Common myeloid progenitor, CD34-positive (primary cell): Measurements from ENCODE around the gene ASPG.

Source experiments
- CTCF ChIA-PET: fragments of 350-600 bp; sonication (Branson Sonifier 250); formaldehyde crosslinking; loops from one replicate; lab custom pipeline; 2021; ENCODE audit warnings: antibody characterized with exemption; lab: Charles Lee
- POLR2A ChIA-PET: fragments of 350-600 bp; sonication (Branson Sonifier 250); formaldehyde crosslinking; loops from one replicate; lab custom pipeline; 2021; ENCODE audit warnings: antibody characterized with exemption; lab: Charles Lee
- DNase-seq, 3 donors: peaks; one replicate each; pipeline versions ENCODE4 v3.0.0 to v3.0.0-alpha.2; 2013
- H3K27ac ChIP-seq, 2 experiments: 1 replicate in 1 of 2; 2 replicates in 1 of 2; pipeline ENCODE4 v1.7.0; 2013; ENCODE audit warnings: inconsistent platforms in 2 of 2, low read length in 2 of 2, mild to moderate bottlenecking in 2 of 2, low read depth in 1 of 2, moderate library complexity in 1 of 2; ENCODE audit not compliant: severe bottlenecking in 2 of 2, insufficient read depth in 1 of 2, poor library complexity in 1 of 2
- H3K27me3 ChIP-seq, 5 experiments: replicated peaks in 2 of 5; 1 replicate in 3 of 5; 2 replicates in 2 of 5; pipeline versions ENCODE4 v1.6.1 to v1.7.0; 2013; ENCODE audit warnings: low read length in 4 of 5, mild to moderate bottlenecking in 2 of 5, moderate library complexity in 2 of 5, inconsistent platforms in 1 of 5; ENCODE audit not compliant: insufficient read depth in 5 of 5, control insufficient read depth in 4 of 5
- H3K36me3 ChIP-seq, 4 experiments: 1 replicate in 2 of 4; 2 replicates in 2 of 4; pipeline versions ENCODE4 v1.6.1 to v1.7.0; 2013; ENCODE audit warnings: low read length in 3 of 4, control low read depth in 1 of 4, mild to moderate bottlenecking in 1 of 4; ENCODE audit not compliant: control insufficient read depth in 4 of 4, insufficient read depth in 4 of 4
- H3K4me1 ChIP-seq, 4 experiments: 1 replicate in 3 of 4; 2 replicates in 1 of 4; pipeline versions ENCODE4 v1.6.1 to v1.7.1; 2013; ENCODE audit warnings: low read length in 3 of 4, mild to moderate bottlenecking in 3 of 4, control low read depth in 1 of 4, inconsistent platforms in 1 of 4, moderate library complexity in 1 of 4; ENCODE audit not compliant: control insufficient read depth in 4 of 4, insufficient read depth in 4 of 4; ENCODE audit errors: control extremely low read depth in 1 of 4
- H3K4me3 ChIP-seq, 7 experiments: 1 replicate in 4 of 7; 2 replicates in 3 of 7; pipeline versions ENCODE4 v1.5.1 to v1.7.0; 2013; ENCODE audit warnings: mild to moderate bottlenecking in 7 of 7, low read length in 6 of 7, moderate library complexity in 6 of 7, inconsistent platforms in 2 of 7, low read depth in 2 of 7, control low read depth in 1 of 7; ENCODE audit not compliant: insufficient read depth in 4 of 7, control insufficient read depth in 1 of 7; ENCODE audit errors: extremely low read depth in 1 of 7
- H3K9me3 ChIP-seq, 5 experiments: 1 replicate in 4 of 5; 2 replicates in 1 of 5; pipeline versions ENCODE4 v1.6.1 to v1.7.1; 2013; ENCODE audit warnings: low read length in 4 of 5, mild to moderate bottlenecking in 2 of 5, inconsistent platforms in 1 of 5, low read depth in 1 of 5, moderate library complexity in 1 of 5; ENCODE audit not compliant: control insufficient read depth in 4 of 5, insufficient read depth in 2 of 5; ENCODE audit errors: control extremely low read depth in 1 of 5
- WGBS: methylation state at CpG from one replicate; pipeline ENCODE4 v1.1.5; 2013; ENCODE audit not compliant: insufficient coverage; 5-methylcytosine and 5-hydroxymethylcytosine counted together

Gene ASPG

DNA sequence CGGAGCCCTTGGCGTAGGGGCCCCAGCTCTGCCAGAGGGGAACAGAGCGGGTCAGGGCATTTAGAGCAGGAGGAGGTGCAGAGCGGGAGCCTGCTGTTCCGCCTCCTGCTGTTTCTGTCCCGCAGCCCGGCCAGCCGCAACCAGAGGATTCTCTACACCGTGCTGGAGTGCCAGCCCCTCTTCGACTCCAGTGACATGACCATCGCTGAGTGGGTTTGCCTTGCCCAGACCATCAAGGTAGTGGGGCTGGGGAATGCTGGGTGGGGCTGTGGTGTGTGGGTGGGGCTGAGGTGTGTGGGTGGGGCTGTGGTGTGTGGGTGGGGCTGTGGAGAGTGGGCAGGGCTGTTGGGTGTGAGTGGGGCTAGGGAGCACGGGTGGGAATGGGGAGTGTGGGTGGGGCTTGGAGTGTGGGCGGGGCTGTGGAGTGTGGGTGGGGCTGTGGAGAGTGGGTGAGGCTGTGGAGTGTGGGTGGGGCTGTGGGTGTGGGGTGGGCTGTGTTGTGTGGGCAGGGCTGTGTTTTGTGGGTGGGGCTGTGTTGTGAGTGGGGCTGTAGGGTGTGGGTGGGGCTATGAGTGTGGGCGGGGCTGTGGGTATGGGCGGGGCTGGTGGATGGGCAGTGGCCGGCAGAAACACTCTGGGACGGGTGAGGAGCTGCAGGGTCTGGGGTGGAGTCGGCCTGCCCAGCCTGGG is 8.0 kb downstream of the ASPG start:
- CTCF ChIA-PET = interaction anchor here (0.8 to 2.3 kb wide), 13 partner anchors 9 to 480 kb away, joined by 3 to 21 read pairs (median 3); partner anchors contain the start of gene ASPG
- POLR2A ChIA-PET = no interaction called here
- H3K27ac ChIP-seq = no peak overlapping the region
- H3K4me3 ChIP-seq = no peak overlapping the region
- peaks cover 0 to 5% (median 1%) of the 10 kb centered on the region in 4 experiments for H3K4me1 ChIP-seq
- H3K36me3 ChIP-seq = no peaks in the 10 kb centered on the region
- peak in 1 of 3 donors; percentile 26 for DNase-seq
- H3K9me3 ChIP-seq = no peaks in the 10 kb centered on the region
- no peaks in the 10 kb centered on the region for H3K27me3 ChIP-seq
- WGBS = 63% methylated on average over 14 of the region's 18 CpGs

DNA sequence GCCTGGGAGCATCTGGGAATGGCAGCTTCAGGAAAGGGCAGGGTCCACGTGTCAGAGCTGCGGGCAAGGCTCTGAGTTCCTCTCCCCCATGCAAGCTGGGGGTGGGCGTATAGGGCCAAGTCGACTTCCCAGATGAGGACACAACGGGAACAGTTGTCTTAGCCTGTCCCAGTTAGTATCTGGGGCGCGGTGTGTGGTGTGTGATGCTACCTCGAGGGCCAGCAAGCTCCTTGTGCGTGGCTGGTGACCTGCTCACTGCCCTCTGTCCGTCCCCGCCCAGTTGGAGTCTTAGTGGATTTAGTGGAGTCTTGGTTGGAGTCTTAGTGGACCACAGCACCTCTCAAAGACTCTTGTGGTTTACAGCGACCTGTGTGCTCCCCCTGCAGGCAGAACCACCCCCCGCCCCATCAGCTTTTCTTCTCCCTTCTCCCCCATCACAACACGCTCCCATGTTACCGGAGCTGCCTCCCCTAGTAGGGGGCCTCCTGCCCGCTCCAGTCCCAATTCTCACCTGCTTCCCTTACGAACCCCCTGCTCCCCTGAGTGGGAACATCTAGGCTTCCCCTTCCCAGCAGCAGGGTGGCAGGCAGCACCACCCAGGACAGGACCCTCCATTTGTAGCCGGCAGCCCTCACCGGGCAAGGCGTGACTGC is 8.7 kb downstream of the ASPG start:
- 54% methylated on average over 16 of the region's 20 CpGs for WGBS
- POLR2A ChIA-PET = interaction anchor here (0.6 kb wide), 1 partner anchor 552 kb away, joined by 3 read pairs; no protein-coding TSS in a partner anchor
- Histone ChIP-seq H3K4me1 (peaks cover 0 to 5% (median 1%) of the 10 kb centered on the region in 4 experiments), H3K4me3 (no peak overlapping the region), H3K27me3 (no peaks in the 10 kb centered on the region), H3K9me3 (no peaks in the 10 kb centered on the region), H3K36me3 (no peaks in the 10 kb centered on the region), H3K27ac (no peak overlapping the region)
- DNase-seq = no peak
- CTCF ChIA-PET = interaction anchor here (0.8 to 2.3 kb wide), 12 partner anchors 9 to 471 kb away, joined by 3 to 21 read pairs (median 3); partner anchors contain the start of gene ASPG

DNA sequence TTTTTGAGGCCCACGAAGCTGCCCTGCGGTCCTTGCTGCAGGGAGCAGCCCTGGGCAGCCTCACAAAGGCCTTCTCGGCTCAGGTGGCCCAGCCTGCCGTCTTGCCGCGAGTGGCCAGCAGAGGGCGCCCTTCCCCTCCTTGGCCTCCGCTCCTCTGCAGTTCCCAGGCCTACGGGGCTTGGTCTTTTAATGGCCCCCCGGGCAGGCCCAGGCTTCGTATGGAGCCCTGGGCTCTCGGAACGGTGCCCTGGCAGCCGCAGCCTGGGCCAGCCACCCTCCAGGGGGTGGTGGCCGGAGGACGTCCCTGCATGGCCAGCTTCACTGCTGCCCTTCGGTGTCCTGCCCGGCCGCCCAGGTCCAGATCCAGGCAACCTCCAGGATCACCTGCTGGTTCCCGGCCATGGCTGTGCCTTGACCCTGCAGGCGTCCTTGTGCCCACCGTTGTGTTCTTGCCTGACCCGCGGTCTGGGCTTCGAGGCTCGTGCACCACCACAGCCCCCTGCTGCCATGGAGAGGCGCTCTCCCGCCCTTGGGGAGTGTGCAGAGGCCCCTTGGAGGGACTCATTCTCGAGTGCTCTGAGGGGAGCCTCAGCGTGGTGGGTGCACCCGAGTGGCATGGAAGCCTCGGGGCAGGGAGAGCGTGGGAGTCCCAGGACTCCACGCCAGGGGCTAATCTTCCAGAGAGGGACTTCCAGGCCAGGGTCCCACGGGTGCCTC is 9.4 kb downstream of the ASPG start:
- H3K27ac ChIP-seq = no peak overlapping the region
- H3K27me3 ChIP-seq = no peaks in the 10 kb centered on the region
- no peaks in the 10 kb centered on the region for H3K36me3 ChIP-seq
- ChIA-PET POLR2A (interaction anchor here (0.6 kb wide), 1 partner anchor 552 kb away, joined by 3 read pairs; no protein-coding TSS in a partner anchor), CTCF (interaction anchor here (0.9 to 2.3 kb wide), 7 partner anchors 9 to 470 kb away, joined by 3 to 21 read pairs (median 3); partner anchors contain the start of gene ASPG)
- WGBS = 50% methylated on average over 35 of the region's 35 CpGs
- no peaks in the 10 kb centered on the region for H3K9me3 ChIP-seq
- H3K4me3 ChIP-seq = no peak overlapping the region
- peaks cover 0 to 5% (median 1%) of the 10 kb centered on the region in 4 experiments for H3K4me1 ChIP-seq
- DNase-seq = peak; percentile 55 to 78 (median 71)

DNA sequence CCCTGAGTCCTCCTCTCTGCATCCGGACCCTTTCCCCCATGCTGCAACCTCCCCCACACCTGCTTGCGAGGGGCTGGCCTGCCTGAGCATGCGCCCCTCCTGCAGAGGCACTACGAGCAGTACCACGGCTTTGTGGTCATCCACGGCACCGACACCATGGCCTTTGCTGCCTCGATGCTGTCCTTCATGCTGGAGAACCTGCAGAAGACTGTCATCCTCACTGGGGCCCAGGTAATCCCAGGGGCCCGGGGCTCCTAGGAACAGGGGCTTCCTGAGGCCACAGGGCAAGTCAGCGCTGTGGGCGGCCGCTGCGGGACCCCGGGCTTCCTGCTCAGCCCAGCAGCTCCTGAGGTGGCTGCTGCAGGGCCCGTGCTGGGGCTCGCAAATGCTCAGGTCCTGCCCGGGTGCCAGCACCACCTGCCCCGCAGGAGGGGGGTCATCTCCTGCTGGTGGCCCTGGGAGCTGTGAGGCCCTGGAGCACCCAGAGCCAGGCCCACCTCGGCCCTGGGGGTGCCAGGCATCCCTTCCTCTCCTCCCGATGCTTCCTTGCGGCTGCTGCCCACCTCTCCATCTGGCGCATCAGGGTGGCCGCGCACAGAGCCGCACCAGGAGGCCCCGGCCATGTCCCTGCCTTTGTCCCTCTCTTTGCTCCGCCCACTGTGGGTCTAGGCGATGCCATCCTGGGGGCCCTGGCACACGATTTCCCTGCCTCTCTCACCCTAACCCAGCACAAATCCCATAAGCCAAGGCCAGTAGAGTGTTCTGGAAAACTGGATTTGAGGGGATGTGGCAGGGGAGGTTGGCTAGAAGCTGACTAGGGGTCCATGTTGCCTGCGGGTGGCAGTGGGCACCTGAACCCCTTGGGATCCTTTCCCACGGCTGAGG is 10.2 kb downstream of the ASPG start:
- no peaks in the 10 kb centered on the region for H3K36me3 ChIP-seq
- no peaks in the 10 kb centered on the region for H3K9me3 ChIP-seq
- H3K4me1 ChIP-seq = peaks cover 0 to 5% (median 1%) of the 10 kb centered on the region in 4 experiments
- ChIA-PET POLR2A (interaction anchor here (0.6 kb wide), 1 partner anchor 33 kb away, joined by 3 read pairs; no protein-coding TSS in a partner anchor), CTCF (interaction anchor here (1.0 to 1.2 kb wide), 3 partner anchors 18 to 469 kb away, joined by 3 to 4 read pairs (median 3); no protein-coding TSS in a partner anchor)
- 94% methylated on average over 29 of the region's 31 CpGs for WGBS
- no peaks in the 10 kb centered on the region for H3K27me3 ChIP-seq
- H3K4me3 ChIP-seq = no peak overlapping the region
- no peak overlapping the region for H3K27ac ChIP-seq
- no peak for DNase-seq

DNA sequence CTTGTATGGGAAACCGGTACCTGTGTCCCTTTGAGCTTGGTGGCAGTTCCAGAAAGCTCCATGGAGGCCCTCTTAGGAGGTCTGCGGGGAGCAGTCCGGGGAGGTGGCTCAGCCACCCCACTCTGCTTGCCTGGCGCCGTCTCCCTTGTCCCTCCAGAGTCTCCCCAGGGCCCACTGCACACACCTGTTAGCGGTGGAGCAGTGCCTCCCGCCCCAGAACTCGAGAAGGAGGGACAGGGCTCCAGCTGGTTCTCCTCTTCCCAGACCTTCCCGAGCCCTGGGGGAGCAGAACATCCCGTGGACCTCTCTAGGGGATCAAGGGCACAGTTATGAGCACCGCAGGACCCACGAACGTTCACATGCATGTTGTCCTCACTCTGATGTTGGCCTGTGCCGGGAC is 10.8 kb downstream of the ASPG start:
- Histone ChIP-seq H3K4me1 (peaks cover 0 to 5% (median 1%) of the 10 kb centered on the region in 4 experiments), H3K27ac (no peak overlapping the region), H3K9me3 (no peaks in the 10 kb centered on the region), H3K4me3 (no peak overlapping the region), H3K27me3 (no peaks in the 10 kb centered on the region), H3K36me3 (no peaks in the 10 kb centered on the region)
- DNase-seq = no peak
- WGBS = 98% methylated on average over 14 of the region's 14 CpGs
- ChIA-PET POLR2A (interaction anchor here (0.6 kb wide), 1 partner anchor 32 kb away, joined by 3 read pairs; no protein-coding TSS in a partner anchor), CTCF (interaction anchor here (1.0 to 1.2 kb wide), 3 partner anchors 18 to 468 kb away, joined by 3 to 4 read pairs (median 3); no protein-coding TSS in a partner anchor)
